HG03469 (cell line): Measurements from ENCODE around the gene HTATIP2.
"Not testable (repeated sequence)": the region's sequence is repeated elsewhere in the genome, so short reads cannot be mapped to it uniquely, and the experiment has no call there.

ENCODE experiments used
- ATAC-seq: cut with Tn5 transposase; IDR thresholded peaks from one replicate; pipeline ENCODE4 v1.9.1; 2021; ENCODE audit warnings: mild to moderate bottlenecking, moderate library complexity, moderate number of reproducible peaks; ENCODE audit not compliant: unreplicated experiment

The HTATIP2 gene

DNA sequence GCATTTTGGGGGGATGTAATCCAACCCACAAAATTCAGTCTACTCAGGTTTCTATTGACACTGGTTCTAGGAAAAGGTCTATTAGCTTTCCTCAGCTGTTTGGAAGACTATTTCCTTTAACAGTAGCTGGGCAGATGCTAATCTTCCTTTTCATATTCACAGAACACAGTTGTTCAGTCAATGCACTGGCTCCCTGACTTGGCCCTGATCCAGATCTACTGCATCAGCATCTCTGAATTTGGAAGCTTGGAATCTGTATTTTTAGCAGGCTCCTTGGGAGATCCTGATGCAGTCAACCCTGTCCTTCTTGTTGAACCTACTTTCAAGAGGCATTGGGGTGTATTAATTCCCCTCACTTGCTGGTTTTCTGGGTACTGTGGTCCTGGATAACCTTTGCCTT, 6.3 kb downstream of the HTATIP2 start:
- no peak for ATAC-seq

DNA sequence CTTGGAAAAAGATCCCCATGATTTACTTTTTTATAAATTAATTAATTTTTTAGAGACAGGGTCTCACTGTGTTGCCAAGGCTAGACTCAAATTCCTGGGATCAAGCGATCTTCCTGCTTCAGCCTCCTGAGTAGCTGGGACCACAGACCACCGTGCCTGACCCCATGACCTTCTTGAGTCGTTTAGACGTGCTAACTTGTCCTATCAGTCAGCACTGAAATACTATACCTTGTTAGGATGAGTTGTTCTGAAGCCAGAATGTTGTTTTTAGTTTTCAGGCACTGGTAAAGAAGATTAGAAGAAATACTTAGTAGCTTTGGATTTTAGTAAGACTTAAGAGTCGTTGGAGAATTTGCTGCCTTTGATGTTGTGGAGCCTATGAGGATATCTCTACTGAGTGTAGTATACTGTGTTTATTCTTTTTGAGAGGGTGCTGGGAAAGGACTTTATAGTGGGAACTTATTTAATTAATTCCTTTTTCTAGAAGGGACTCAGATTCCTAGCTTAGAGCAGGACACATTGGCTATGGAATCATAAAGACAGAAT, 8.6 kb downstream of the HTATIP2 start:
- no peak for ATAC-seq

DNA sequence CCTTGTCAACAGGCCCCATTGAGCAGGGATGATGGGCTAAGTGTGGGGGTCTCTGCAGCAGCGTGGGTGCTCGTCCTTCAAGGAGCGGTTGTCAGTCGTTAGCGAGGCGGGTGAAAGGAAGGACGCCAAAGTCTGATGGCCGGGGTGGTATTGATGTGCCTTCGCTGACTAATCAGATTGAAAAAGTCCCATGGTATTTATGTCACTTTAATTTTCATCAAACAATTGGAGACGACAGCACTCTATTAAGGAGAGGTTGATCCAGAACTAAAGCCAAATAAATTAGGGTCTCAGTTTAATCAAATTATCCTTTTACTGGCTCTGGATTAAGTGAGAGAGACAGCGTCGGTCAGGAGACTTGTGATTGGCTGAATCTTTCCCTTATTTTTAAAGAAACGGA, 9.6 kb downstream of the HTATIP2 start:
- no peak for ATAC-seq

DNA sequence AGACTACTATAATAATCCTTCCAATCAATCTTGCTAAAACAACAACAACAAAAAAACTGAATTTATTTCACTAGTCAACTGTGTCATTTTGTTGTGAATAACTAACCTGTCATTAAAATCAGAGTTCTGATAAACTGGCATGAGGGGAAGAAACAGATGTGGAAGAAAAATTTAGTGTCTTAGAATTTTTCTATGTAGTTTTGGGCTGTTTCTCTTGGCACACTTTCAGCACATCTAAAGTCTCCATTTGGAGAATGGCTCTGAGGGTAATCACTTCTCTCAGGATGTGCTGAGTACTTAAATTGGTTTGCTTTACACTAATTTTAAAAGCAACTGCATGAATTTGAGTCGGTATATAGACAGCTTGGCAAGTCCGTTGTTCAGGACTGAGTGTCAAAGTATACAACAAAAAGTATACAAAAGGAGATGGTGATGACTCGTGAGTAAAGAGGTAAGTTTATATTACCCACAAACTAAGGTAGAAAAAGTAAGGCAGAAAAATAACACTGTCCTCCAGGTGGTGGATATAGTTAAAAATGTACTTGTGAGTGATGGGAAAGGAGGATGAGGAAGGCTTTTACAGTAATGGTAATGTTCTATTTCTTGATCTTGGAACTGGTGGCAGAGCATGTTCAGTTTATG, 10.2 kb downstream of the HTATIP2 start:
- no peak for ATAC-seq

DNA sequence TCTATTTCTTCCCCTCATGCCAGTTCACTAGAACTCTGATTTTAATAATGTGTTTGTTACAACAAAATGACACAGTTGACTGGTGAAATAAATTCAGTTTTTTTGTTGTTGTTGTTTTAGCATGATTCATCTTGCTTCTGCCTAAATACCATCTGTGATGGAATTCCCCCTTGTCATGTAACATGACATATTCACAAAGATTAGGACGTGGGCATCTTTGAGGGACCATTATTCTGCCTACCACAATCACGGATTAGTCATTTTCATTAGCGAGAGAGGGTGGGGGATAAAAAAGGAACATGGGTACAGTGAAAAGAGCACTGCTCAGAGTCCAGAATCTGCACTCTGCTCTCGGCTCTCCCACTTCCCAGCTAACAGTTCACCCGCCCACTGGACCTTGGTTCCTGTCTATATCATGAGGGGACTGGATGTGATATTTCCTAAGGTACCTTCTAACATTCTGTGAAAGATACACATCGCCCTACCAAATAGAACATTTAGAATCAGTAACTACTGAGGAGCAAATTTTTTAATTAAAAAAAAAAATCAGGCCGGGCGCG, 11.3 kb downstream of the HTATIP2 start:
- no peak for ATAC-seq

DNA sequence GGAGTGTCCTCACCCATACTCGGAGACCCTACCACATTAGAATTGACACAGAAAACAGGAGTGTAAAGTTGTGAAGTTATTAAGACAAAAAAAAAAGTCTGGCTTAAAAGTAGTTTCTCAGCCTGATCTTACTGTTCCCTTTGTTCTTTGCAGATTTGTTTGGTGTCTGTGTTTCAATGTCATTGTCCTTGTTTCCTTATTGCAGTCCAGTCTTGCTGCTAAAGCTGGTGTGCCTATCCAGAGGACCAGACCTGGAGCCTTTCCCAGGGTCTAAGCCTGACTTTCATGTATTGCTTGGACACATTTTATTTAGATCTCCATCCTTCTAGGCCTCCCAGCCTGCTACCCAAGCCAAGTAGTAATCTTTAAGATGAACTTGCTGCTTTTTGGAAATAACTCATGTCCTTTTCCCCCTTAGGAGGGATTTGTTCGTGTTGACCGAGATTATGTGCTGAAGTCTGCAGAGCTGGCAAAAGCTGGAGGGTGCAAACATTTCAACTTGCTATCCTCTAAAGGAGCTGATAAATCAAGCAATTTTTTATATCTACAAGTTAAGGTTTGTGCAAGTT, 12.7 kb downstream of the HTATIP2 start:
- ATAC-seq: no peak

DNA sequence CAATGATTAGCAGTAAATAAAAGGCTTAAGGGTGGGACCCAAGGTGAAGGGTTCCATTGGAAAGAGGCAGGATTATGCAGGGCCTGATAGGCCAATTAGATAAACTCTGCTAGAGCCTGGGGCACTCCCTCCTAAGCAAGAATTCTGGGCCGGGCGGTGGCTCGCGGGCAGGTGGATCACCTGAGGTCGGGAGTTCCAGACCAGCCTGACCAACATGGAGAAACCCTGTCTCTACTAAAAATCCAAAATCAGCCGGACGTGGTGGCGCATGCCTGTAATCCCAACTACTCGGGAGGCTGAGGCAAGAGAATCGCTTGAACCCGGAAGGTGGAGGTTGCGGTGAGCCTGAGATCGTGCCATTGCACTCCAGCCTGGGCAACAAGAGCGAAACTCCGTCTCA, 22.5 kb downstream of the HTATIP2 start:
- ATAC-seq: not testable (repeated sequence)

DNA sequence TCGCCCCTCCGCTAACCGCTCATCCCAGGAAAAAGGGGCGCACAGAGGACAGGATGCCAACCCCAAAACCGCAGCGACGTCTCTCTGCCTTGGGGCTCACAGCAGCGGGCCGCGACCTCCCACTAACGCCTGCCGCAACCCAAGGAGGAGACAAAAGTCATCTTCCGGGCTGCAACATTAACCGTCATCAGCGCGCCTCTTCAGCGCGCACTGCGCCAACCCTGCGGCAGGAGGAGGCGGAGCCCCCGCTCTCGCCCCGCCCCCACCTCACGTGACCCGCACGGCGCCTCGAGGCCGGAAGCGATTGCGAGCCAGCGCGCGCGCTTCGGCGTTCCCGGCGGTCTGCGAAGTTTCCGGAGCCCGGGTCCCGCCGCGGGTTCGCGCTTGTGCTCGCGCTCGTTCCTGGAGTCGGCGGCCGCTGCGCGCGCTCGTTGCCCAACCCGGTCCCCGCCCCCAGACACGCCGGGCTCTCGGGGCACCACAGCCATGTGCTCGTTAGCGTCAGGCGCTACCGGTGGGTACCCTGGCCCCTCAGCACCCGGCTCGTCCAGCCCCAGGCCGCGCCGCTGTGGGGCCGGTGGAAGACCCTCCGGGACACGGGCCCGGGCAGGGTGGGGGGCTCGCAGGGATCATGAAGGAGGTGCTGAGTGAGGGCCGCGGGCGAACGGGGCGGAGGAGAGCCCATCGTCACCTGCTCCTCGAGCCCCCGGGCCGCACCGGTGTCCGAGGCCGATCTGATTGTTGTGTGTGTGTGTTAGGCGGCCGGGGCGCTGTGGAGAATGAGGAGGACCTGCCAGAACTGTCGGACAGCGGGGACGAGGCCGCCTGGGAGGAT, 24.0 kb downstream of the HTATIP2 start, which contains the start of gene PRMT3:
Gene PRMT3, plus strand, starts transcription at position 456 of the 835 bp plus-strand sequence. Its CDS starts 31 bp downstream, at position 487.
- ATAC-seq: peak; percentile 71

DNA sequence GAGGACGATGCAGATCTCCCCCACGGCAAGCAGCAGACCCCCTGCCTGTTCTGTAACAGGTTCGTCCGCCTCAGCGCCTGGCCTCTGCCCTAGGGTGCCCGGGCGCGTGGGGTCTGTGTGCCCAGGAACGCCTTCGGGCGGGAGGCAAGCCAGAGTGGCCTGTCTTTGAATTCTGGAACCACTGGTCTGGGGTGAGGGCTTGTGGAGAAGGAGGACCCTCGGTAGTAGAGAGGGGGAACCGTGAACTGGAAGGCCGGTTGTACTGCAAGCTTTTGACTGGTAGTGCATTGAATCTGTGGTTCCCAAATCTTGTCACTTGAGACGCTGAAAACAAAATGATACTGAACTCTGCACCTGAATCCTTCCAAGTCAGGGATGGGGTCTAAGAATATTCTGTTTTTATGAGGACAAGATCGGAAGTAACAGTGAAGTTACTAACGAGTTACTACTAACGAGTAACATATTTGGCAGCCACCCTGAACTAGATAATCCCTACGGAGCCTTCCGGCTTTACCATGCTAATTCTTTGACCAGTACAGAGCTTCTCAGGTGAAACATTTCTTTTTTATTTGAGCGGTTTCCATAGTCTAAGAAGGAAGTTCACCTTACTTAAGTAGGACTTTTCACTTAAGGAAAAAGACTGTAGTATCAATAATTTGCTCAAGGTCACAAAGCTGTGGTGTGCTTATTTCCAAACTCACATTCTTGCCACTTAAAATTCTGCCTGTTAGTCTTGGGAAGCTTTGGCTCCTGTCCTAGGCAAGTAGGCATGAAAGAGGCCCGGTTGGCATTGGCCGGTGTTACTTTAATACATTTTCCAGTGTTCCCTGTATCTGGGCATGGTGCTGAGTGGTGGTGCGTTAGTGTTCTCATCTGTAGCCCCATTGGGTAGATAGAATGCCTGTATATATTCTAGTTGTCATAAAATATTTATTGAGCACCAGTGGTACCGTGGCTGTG, 24.9 kb downstream of the HTATIP2 start:
- no peak for ATAC-seq

DNA sequence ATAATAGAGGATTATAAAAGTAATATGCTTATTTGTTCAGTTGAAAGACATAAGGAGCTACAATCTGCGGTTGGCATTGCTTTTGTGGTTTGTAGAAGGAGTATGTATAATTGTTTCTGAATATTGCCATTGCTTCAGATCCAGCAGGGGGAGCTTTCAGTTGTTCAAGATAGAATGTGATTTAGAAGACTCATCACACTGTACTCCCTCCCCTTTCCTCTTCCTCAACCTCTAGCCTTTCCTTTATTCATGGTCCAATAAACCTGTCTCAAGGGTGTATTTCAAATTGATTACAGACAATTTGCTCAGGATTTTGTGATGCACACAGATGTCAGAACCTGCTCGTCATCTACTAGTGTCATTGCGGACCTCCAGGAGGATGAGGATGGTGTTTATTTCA, 33.8 kb downstream of the HTATIP2 start:
- ATAC-seq: peak; percentile 90

DNA sequence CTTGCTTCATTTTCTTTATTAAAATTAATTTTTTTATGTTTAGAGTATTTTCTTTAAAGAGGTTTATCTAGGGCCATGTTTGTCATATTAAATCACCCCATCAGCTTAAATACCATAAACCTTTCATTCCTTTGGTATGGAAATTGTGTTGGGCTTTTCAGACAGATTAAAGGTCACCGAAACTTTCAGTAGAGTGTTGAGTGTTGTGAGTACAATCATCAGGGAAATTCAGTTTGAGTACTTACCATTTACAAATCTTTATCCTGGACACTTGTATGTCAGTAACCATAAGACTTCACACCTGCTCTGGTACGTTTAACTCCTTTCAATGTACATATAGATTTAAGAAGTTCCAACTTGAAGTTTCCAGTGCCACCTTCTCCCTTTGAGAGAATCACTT, 36.0 kb downstream of the HTATIP2 start:
- no peak for ATAC-seq

DNA sequence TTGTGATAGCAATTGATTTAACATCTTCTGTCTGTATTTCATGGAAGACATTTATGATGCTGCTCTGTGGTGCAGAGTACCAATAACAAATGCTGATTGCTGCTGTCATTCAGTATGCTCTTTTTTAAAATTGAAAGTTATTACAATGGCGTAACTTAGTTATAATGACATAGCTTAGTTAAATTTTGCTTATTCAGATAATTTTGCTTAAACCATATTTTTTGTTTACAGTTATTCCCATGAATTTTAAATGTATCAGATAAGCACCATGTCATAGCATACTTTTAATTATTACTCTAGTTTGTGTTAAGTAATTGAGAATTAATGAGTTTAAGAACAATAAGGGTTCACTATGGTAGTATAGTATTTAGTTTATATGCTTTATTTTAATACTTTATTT, 39.5 kb downstream of the HTATIP2 start:
- no peak for ATAC-seq

DNA sequence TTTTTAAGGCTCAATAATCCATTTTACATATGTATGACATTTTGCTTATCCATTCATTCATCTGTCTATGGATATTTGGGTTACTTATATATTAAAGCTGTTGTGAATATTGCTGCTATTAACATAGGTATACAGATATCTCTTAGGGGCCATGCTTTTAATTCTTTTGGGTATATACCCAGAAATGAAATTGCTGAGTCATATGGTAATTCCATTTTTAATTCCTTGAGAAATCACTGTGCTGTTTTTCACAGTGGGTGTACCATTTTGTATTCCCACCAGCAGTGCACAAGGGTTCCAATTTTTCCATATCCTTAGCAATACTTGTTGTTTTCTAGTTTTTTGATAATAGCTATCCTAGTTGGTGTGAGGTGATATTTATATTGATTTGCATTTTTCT, 43.0 kb downstream of the HTATIP2 start:
- ATAC-seq: no peak

DNA sequence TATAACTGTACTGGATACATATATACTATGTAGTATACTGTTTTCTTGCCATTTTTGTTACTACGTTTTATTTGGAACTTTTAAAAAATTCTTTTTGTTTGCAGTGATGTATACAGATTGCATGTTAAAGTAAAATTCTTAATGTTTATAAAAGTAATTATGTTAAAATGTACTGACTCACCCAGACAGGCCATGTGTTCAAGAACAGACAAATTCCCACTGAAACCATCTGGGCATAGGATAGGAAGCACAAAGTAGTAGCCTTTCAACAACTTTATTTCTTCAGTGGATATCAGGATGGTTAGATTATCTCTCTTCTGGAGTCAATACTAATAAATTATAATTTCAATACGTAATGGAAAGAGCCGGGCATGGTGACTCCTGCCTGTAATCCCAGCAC, 43.8 kb downstream of the HTATIP2 start:
- ATAC-seq: no peak

DNA sequence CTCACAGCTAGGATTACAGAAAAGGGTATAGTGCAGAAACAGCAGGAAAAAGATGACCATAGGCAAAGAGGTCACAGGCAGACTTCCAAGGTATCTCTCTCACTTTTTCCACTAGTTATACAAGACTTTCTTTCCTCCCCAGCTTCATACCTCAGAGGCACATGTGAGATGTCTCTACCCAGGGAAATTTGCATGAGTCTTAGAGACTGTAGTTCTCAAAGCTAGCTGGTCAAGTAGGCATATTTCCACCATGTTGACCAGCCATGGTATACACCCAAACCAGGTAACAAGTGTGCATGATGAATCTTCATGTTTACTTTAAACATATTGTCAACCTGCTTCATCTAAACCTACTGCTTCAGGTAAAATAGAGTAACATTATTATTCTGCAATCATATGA, 51.9 kb downstream of the HTATIP2 start:
- no peak for ATAC-seq

DNA sequence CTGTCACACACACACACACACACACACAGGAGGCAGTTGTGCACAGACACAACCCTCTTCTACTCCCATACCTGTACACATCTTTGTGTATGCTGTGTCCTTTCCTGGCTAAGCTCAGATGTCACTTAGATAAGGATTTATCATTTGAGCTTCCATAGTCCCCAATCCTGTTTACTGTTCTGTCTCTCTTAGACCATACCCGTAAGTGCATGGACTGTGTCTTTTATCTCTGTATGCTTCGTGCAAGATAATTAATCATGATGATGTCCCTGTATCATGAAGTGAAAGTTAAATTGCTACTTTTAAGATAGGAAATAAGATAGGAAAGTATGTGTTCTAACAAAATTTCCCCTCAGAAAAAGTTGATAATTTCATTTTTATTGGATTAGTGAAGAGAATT, 54.3 kb downstream of the HTATIP2 start:
- ATAC-seq: no peak

DNA sequence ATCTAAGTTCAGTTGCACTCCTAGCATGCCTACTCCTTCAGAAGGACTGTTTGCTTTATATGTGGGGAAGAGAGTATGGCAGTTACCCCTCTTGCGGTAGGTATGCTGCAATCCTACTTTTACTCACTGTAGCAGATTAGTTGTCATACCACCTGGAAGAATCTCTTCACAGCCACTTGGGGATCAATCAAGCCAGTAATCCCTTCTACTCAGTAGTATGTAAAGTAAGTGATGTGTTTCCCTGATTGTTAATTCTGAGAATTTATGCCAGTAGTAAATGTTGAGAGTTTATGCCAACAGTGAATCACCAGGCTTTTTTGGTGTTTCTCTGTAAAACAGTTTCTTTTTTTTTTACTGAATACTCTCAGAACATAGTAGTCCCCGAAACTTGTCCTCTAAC, 58.4 kb downstream of the HTATIP2 start:
- ATAC-seq: no peak

DNA sequence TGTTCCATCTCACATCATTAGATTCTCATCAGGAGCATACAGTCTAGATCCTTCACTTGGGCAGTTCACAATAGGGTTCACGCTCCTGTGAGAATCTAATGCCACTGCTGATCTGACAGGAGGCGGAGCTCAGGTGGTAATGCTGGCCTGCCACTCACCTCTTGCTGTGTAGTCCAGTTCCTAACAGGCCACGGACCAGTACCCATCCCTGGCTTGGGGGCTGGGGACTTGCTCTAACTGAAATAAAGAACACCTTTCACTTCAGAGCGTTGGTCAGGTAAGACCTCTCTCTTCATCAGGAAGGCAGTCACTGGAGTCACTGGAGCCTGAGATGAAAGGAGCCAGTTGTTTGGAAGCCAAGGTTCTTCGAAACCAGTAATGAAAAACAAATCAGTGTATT, 65.7 kb downstream of the HTATIP2 start:
- ATAC-seq: no peak
